ENCODE measurements around the gene DEGS2.
"Not testable (repeated sequence)": the region's sequence is repeated elsewhere in the genome, so short reads cannot be mapped to it uniquely, and the experiment has no call there.

Gene DEGS2

GRCh38 chr14:100178691-100179090 lies 19.2 kb upstream of the DEGS2 start:
- no peak for DNase-seq (ENCODE audit: low spot score)

- no peak for DNase-seq (ENCODE audit: low spot score)
Observed at GRCh38 chr14:100176811-100177327, 17.4 kb upstream of the DEGS2 start.

- peak; percentile 26 for DNase-seq (ENCODE audit: low spot score)
Observed at GRCh38 chr14:100173353-100173752, 13.9 kb upstream of the DEGS2 start.

- DNase-seq (ENCODE audit: low spot score), result no peak
Observed at GRCh38 chr14:100172811-100173210, 13.4 kb upstream of the DEGS2 start.

DNA sequence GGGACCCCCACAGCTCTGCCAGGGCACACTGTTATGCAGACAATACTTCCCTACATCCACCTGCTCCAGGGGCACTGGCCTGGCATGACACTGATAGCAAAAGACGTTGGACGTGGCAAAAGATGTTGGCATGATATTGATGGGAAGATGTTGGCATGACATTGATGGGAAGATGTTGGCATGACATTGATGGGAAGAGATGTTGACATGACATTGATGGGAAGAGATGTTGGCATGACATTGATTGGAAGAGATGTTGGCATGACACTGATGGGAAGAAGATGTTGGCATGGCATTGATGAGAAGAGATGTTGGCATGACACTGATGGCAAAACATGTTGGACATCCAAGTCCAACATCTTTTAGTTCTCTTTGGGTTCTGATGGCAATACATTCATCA lies 11.4 kb upstream of the DEGS2 start:
- no peak for DNase-seq (ENCODE audit: low spot score)

DNA sequence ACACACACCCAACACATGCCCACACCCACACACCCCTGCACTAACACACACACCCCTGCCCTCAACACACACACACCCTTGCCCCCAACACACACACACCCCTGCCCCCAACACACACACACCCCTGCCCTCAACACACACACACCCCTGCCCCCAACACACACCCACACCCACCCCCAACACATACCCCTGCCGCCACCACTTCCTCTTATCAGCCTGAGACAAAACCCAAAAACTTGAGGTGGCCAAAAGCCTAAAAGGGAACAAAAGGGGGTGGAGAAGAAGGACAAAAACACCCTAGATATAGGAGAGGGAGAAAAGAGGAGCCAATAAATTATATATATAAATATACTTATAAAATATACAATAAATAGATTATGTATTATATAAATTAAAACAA lies 9.1 kb upstream of the DEGS2 start:
- no peak for DNase-seq (ENCODE audit: low spot score)

- DNase-seq (ENCODE audit: low spot score), result no peak
Observed at GRCh38 chr14:100165831-100166440, 6.5 kb upstream of the DEGS2 start.

GRCh38 chr14:100165376-100165775 lies 5.9 kb upstream of the DEGS2 start:
- DNase-seq (ENCODE audit: low spot score), result peak; percentile 63

DNA sequence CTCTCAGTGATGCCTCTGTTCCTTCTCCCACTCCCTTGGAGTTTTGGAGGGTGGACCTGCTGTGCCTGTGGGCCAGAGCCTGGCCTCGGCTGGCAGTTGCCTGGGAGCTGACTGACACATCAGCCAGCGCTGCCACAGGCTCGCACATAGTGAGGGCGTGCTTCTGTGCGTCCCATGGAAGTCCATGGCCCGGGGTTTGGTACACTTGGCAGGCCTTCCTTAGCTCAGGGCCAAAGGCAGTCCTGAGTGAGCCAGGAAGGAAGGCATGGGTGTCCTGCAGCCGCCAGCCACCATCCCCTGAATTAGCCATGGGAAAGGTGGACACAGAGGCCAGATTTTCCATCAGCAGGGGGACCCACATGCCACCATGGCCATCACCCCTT lies 1.1 kb upstream of the DEGS2 start:
- no peak for DNase-seq (ENCODE audit: low spot score)

- no peak for DNase-seq (ENCODE audit: low spot score)
Observed at GRCh38 chr14:100159865-100160533, 554 bp upstream of the DEGS2 start.

- DNase-seq (ENCODE audit: low spot score), result no peak
Observed at GRCh38 chr14:100158566-100159093, 815 bp downstream of the DEGS2 start.

DNA sequence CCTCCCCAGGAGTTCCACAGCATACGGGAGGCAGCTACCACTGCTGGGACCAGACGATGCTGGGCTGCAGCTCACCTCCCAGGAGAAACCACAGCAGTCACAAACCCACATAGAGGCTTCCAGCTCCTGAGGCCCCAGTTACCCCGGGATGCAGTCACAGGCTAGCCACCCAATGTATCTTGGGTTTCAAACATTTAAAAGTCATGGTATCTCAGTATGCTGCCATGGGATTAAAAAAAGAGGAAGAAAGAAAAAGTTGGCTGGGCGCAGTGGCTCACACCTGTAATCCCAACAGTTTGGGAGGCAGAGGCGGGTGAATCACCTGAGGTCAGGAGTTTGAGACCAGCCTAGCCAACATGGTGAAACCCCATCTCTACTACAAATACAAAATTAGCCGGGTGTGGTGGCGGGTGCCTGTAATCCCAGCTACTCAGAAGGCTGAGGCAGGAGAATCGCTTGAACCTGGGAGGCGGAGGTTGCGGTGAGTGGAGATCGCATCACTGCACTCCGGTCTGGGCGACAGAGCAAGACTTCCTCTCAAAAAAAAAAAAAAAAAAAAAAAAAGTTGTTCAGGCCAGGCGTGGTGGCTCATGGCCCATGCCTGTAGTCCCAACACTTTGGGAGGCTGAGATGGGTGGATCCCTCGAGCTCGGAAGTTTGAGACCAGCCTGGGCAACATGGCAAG lies 1.8 kb downstream of the DEGS2 start:
- not testable (repeated sequence) for DNase-seq (ENCODE audit: low spot score)

DNA sequence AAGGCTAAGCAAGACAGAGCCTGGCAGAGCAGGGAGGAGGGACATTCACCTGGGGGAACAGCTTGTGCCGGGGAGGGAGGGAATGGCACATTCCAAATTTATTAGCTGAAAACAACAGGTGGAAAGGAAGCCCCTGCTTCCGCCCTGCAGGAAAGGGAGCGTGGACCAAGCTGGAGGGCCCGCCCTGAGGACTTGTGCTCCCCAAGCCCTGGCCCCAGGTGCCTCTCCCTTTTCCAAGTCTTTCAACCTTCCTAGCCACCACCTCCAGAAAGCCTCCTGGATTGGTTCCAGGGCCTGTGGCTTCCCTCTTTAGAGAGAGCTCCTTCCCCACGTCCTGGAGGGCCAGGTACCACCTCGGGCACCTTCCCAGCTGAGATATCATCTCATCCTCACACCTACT lies 2.7 kb downstream of the DEGS2 start:
- no peak for DNase-seq (ENCODE audit: low spot score)

GRCh38 chr14:100155756-100156616 lies 3.5 kb downstream of the DEGS2 start:
- DNase-seq (ENCODE audit: low spot score), result no peak

GRCh38 chr14:100155049-100155621 lies 4.3 kb downstream of the DEGS2 start:
- DNase-seq (ENCODE audit: low spot score), result peak; percentile 82

DNA sequence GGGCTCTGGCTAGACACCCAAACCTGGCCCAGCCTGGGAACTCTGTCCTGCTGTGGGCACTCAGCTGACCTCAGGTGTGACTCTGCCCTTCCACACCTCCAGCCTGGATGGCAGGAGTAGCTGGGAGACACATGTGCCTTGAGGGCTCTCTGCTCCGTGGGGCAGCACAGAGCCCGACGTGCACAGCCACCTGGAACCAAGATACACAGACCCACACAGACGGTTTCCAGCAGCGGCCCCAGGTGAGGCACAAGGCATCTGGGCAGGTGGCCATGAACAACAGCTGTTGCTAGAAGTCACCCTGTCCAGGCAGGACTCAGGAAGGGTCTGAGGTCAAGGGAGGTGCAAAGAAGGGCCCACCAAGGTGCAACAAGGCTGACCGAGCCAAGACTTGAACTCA lies 5.9 kb downstream of the DEGS2 start:
- no peak for DNase-seq (ENCODE audit: low spot score)

DNA sequence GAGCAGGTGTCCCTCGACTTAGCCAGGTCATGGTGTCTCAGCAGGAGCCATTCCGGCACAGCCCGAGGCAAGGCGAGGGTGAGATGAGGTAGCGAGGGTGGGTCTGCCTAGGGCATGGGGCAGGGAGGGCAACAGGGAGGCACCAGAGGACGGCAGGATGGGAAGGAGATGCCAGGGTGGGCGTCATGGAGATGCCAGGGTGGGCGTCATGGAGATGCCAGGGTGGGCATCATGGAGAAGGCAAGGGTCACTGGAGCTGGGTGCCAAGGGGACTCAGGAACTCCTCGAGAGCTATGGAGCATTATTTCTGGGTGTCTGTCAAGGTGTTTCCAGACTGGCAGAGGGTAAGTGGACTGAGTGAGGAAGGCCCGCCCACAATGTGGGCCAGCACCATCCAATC lies 7.4 kb downstream of the DEGS2 start:
- DNase-seq (ENCODE audit: low spot score), result no peak

- no peak for DNase-seq (ENCODE audit: low spot score)
Observed at GRCh38 chr14:100150932-100151587, 8.4 kb downstream of the DEGS2 start.

DNA sequence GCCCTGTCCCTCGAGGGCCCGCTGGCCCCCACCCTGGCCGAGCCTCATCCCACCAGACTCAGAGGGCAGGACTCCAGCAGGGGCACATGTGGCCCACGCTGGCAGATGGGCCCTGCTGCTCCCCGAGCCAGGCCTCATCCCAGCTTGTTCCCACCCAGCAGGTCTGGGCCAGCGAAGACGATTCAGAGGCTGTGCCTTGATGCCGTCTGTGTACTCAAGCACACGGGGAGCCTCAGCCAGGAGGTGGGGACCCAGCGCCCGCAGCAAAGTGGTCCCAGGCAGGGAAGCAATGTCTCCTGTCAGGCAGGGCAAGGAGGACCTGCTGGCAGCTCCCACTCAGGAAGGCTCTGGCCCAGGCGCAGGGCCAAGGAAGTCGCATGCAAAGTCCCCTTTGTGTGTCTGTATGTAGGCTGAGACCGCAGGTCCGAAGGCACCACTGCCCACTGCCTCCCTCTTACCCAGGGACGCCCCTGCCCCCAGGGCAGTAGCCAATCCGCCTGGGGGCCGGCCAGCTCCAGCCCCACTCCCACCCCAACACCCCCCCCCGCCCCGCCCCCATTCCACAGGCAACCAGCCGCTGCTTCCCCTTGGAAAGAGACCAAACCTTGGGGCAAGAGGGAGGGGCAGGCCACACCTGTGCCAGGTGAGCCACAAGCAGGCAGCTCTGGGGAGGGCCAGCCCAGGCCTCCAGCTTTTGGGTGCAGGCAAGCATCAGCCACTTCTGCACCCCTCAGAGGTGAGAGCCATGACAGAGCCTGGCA lies 9.4 kb downstream of the DEGS2 start:
- peak; percentile 49 for DNase-seq (ENCODE audit: low spot score)

Measured in iPS-NIHi11 (cell line).